NCI-H2107 treated with DMSO at 0.1 percent for 48 hours (cell line): ENCODE results near the gene SYT17.
A peak's percentile ranks its signal among the peaks of the same experiment; 100 is the strongest.

Experiments
- DNase-seq: peaks from one replicate; lab custom pipeline; 2025; ENCODE audit not compliant: unreplicated experiment; lab: John Stamatoyannopoulos, UW

SYT17 gene

GRCh38 chr16:19245326-19245925 is 77.4 kb downstream of the SYT17 start:
- peak; percentile 82 for DNase-seq

DNA sequence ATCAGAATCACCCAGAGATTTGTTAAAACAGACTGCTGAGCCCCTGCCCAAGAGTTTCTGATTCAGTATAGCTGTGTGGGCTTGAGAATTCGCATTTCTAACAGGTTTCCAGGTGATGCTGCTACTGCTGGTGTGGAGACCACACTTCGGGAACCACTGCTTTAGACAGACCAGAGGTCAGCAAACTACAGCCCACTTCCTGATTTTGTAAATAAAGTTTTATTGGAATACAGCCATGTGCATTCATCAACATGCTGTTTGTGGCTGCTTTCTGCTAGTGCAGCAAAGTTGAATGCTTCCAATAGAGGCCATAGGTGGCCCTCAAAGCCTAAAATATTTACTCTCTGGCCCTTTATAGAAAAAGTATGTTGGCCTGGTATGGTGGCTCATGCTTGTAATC is 84.9 kb downstream of the SYT17 start:
- no peak for DNase-seq

DNA sequence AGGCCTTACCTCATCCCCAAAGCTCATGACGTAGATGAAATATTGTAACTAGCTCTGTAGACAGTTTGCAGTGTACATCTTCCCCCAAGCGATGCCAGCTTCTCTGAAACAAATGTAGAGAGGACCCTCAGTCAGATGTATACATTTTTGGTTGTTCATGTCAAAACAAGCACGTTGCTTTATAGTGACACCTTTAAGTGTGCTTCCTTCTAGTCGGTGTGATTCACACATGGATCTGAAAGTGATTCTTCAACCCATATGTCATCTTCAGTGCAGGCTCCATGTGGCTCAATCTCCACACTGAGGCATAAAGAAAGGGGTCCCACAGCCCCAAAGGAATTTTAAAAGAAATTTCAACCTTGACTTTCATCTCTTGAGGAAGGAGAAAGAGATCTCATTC is 86.6 kb downstream of the SYT17 start:
- no peak for DNase-seq

- DNase-seq = no peak
Measured at GRCh38 chr16:19264123-19264673, 96.2 kb downstream of the SYT17 start.

GRCh38 chr16:19265380-19265930 is 97.4 kb downstream of the SYT17 start:
- no peak for DNase-seq

DNA sequence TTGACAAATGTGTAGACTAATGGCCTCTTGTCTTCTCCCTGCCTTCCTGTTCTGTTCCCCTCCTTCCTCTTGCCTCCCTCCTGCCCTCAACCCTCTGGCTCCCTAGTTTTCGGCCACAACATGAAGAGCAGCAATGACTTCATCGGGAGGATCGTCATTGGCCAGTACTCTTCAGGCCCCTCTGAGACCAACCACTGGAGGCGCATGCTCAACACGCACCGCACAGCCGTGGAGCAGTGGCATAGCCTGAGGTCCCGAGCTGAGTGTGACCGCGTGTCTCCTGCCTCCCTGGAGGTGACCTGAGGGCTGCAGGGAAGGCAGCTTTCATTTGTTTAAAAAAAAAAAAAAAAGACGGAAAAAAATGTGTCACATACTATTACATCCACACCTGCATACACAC is 98.7 kb downstream of the SYT17 start:
- no peak for DNase-seq

- DNase-seq = no peak
Measured at GRCh38 chr16:19269098-19269497, 101.1 kb downstream of the SYT17 start.

DNA sequence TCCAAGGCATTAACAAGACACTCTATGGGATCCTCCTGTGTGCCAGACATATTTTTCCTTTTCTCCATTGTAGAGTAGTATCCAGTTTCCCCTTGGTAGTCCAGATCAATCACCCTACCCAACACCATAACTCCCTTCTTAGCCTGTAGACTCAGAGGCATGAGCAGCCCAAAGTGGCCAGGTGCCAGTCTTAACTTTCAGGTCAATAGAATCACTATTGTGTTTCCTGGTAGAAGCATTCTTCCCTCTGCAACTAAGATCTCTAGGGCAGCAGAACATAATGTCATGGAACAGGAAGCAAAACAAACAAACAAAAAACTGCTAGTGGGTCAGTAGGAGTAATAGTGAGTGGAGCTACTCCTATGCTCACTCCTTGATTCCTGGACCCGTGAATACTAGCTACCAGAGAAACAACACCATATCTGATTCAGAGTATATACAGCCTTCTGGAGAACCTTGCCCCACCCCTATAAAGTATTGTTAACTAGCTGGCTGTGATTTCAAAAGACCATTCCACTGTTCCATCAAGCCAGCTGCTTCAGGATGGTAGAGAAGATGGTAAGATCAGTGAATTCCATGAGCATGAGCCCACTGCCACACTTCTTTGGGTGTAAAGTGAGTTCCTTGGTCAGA is 106.2 kb downstream of the SYT17 start:
- DNase-seq = no peak

DNA sequence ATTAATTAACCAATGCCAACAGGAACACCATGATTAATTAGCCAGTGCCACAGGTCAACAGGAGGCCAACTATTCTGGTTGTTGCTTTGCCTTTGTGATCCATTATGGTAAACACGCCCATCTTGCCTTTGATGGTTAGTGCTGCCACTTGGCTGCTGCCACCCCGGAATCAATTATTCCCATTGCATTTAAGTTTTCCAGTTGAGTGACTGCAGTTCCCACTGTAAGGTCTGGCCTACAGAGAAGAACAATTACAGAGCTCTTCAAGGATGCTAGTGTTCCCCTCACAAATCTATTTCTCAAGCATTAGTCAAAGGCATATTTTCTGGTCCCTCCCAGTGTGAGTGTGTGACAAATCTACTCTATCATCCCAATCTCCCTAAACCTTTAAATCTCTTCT is 110.4 kb downstream of the SYT17 start:
- no peak for DNase-seq

- DNase-seq = no peak
Measured at GRCh38 chr16:19281246-19281645, 113.2 kb downstream of the SYT17 start.

DNA sequence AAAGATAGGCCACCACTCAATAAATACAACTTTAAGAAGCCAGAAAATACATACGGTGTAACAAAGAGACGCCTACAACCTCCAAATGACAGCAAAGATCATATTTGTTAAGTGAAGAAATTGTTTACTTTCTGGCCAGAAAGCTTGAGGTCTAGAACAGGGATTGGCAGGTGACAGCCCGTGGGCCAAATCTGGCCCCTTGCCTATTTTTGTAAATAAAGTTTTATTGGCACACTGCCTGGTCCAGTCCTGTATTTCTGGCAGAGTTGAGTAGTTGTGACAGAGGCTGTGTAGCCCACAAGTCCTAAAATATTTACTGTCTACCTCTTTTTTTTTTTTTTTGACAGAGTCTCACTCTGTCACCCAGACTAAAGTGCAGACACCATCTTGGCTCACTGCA is 114.1 kb downstream of the SYT17 start:
- no peak for DNase-seq

DNA sequence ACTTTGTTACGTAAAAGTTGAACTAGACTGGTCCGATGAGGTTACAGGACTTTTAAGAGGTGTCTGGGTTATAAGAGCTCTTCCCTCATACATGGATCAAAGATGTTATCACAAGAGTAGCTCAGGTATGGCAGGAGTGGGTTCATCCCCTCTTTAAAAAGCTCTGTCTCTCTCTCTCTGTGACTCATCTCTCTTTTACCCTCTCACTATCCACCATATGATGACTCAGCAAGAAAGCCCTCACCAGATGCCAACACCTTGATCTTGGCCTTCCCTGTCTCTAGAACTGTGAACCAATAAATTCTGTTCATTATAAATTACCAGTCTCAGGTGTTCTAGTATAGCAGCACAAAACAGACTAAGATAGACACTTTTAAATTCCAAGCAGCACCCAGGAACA is 115.6 kb downstream of the SYT17 start:
- no peak for DNase-seq

DNA sequence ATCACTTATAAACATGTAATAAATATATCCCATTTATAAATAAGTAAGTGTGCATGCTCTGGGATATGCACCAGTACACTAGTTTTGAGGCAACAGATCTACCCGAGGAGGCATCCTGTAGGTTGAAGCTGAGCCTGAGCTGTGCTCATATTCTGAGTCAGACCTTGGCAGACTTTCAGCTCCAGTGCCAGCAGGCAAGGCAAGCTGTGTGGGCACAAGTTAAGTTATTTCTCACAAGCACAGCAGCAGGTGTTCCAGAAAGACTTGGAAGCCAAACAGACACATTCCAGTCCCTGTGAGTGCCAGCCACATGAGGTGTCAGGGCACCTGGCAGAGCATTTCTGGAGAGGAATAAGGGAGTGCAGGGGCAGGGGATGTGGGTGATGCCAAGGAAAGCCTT is 116.2 kb downstream of the SYT17 start:
- DNase-seq = peak; percentile 51

DNA sequence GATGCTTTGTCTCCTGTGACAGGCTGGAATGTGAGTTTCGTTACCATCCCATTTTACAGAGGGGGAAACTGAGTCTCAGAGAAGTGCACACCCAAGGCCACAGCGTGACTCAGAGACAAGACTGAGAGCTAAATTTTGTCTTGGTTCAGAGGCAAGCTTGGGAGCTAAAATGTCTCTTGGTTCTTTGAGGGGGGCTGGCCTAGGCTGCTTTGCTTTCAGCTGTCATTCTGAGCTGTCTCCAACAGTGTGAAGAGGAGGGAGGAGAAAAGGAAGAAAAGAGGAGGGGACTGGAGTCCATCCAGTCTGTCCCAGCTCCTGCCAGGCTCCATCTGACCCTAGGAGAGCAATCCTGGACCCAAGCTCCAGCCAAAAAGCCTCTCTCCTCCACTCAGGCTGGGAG is 117.4 kb downstream of the SYT17 start, which contains the start of gene CLEC19A:
CLEC19A (plus strand) TSS at position 301 of the 400 bp plus-strand sequence. CDS start 121 bp downstream, outside the sequence.
- no peak for DNase-seq

GRCh38 chr16:19286827-19287226 is 118.8 kb downstream of the SYT17 start:
- no peak for DNase-seq

DNA sequence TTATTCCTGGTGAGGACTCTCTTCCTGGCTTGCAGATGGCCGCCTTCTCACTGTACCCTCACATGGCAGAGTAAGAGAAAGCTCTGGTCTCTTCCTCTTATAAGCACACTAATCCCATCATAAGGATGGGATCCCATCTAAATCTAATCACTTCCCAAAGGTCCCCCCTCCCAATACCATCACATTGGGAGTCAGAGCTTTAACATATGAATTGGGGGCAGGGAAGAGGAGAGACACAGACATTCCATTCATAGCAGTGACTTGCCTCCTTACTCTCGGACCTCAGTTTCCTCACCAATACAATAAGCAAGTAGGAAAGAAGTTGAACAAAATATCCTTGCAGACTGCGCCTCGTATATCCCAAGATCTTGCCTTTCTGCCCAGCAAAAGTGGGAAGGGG is 119.2 kb downstream of the SYT17 start:
- no peak for DNase-seq

GRCh38 chr16:19288872-19289799 is 121.1 kb downstream of the SYT17 start:
- no peak for DNase-seq

GRCh38 chr16:19289811-19290485 is 121.9 kb downstream of the SYT17 start:
- no peak for DNase-seq

- DNase-seq = no peak
Measured at GRCh38 chr16:19290860-19291259, 122.8 kb downstream of the SYT17 start.

GRCh38 chr16:19291475-19291874 is 123.4 kb downstream of the SYT17 start:
- DNase-seq = no peak

DNA sequence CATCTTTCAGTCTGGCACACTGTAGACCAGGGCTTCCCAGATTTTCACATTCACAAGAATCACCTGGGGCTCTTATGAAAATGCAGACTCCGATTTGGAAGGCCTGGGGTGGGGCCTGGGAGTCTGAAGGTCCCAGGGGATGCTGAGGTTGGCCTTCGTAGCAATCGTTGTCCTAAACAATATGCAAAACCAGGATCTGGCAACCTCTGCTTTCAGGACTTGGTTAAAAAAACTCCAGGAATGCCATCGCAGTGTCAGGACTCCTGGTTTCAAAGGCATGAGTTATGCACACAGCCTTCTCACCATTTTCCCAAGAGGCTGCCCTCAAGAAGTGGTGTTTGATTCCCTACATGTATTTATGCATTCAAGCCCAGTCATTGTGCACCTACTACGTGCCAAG is 124.1 kb downstream of the SYT17 start:
- no peak for DNase-seq
